Choroid plexus epithelial cell (primary cell): Measurements from ENCODE around the gene TSC22D4.

Experiments used
- DNase-seq: peaks from one replicate; pipeline ENCODE4 v3.0.0-alpha.2; 2010; ENCODE audit warnings: low read depth
- H3K4me3 ChIP-seq: 2 replicates; pipeline ENCODE4 v1.5.1; 2011; ENCODE audit warnings: low read depth, mild to moderate bottlenecking, control low read depth, low read length, moderate library complexity
- CTCF ChIP-seq: conservative IDR thresholded peaks from 2 replicates; pipeline ENCODE4 v1.5.1; 2011; ENCODE audit warnings: low read depth, mild to moderate bottlenecking, control low read depth, inconsistent platforms, low read length, moderate library complexity

The TSC22D4 gene

GRCh38 chr7:100516135-100516812 is 37.3 kb upstream of the TSC22D4 start:
- DNase-seq, result peak; percentile 98
- no peak overlapping the region for H3K4me3 ChIP-seq
- TF ChIP-seq CTCF, result no peak

- peak; percentile 56 for DNase-seq
- H3K4me3 ChIP-seq, result no peak overlapping the region
- TF ChIP-seq CTCF, result no peak
These were observed 36.1 kb upstream of the TSC22D4 start for GRCh38 chr7:100515072-100515532.

GRCh38 chr7:100513212-100513810 is 34.3 kb upstream of the TSC22D4 start:
- no peak for TF ChIP-seq CTCF
- no peak overlapping the region for H3K4me3 ChIP-seq
- no peak for DNase-seq

- no peak for TF ChIP-seq CTCF
- H3K4me3 ChIP-seq, result no peak overlapping the region
- DNase-seq, result no peak
These were observed 31.6 kb upstream of the TSC22D4 start for GRCh38 chr7:100510437-100511239.

GRCh38 chr7:100509231-100509630 is 30.2 kb upstream of the TSC22D4 start:
- peak; percentile 91 for DNase-seq
- no peak overlapping the region for H3K4me3 ChIP-seq
- TF ChIP-seq CTCF, result no peak

- H3K4me3 ChIP-seq, result no peak overlapping the region
- TF ChIP-seq CTCF, result no peak
- peak; percentile 22 for DNase-seq
These were observed 27.4 kb upstream of the TSC22D4 start for GRCh38 chr7:100506356-100506923.
